ENCODE data around the gene RASSF4.

The RASSF4 gene

DNA sequence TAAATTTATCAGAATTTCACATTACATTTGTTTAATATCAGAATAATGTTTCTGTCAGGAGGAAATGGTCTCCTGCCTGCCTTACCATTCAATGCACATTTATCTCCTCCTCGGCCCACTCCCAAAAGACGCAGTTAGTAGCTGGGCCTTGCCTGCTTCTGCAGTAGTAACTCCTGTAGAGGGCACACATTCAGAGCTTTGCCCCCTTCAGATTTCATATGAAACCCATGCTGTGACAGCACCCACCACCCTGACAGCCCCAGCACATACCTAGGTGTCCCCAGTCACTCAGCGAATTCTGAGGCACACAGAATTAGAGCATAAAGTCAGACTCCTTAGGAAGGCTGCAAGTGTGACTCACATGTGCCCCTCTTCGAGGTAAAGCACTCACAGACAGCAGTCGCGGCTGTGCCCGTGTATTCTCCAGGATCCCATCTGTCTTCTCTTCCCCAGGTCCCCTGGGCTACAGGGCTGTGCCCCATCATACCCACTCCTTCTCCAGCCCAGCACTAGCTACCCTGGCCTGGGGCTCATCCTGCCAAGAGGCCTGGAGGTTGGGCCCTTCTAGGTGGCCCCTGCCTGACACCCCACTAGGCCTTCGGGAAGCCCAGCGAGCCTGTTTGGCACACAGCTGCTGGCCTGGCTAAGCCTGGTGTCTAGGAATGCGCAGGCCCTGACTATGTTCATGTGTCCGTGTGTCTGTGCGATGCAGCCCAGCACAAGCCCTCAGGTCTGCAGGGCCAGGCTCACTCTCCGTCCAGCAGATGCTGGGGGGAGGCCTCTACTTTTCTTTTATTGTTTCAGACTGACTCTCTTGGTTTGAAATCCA, 23.7 kb downstream of the RASSF4 start:
- H3K27ac ChIP-seq, result no peak overlapping the region
- DNase-seq, result no peak
- TF ChIP-seq, protein P1, sequence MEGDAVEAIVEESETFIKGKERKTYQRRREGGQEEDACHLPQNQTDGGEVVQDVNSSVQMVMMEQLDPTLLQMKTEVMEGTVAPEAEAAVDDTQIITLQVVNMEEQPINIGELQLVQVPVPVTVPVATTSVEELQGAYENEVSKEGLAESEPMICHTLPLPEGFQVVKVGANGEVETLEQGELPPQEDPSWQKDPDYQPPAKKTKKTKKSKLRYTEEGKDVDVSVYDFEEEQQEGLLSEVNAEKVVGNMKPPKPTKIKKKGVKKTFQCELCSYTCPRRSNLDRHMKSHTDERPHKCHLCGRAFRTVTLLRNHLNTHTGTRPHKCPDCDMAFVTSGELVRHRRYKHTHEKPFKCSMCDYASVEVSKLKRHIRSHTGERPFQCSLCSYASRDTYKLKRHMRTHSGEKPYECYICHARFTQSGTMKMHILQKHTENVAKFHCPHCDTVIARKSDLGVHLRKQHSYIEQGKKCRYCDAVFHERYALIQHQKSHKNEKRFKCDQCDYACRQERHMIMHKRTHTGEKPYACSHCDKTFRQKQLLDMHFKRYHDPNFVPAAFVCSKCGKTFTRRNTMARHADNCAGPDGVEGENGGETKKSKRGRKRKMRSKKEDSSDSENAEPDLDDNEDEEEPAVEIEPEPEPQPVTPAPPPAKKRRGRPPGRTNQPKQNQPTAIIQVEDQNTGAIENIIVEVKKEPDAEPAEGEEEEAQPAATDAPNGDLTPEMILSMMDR (IDR thresholded peaks at IDR 0.05; ENCODE audit: low read depth, low read length, missing control alignments), result no peak
- in situ Hi-C loops (cut with HindIII; ENCODE audit: low pct_ligation_motif_present, low sequenced_read_pairs), result no loop called here
- no peaks in the 10 kb centered on the region for H3K36me3 ChIP-seq (replicated peaks)
- no peaks in the 10 kb centered on the region for H3K27me3 ChIP-seq (replicated peaks)
- H3K4me3 ChIP-seq (ENCODE audit: low read depth, low read length), result no peak overlapping the region

DNA sequence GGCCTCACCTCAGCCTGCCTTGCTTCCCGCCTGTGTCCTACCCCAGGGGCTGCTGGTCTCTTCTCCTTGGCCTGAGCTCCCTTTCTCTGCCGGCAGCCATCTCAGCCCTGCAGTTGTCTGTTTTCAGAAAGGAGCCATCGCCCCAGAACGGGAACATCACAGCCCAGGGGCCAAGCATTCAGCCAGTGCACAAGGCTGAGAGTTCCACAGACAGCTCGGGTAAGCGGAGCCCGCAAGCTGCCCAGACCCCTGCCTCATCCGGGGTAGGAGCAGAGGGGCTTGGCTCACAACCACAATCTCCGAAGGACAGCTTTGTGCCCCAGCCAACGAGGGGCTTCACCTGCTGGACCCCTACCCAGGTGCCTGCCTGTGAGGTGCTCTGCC, 24.3 kb downstream of the RASSF4 start:
- Histone ChIP-seq H3K27me3 (replicated peaks) (no peaks in the 10 kb centered on the region), H3K36me3 (replicated peaks) (no peaks in the 10 kb centered on the region), H3K4me3 (ENCODE audit: low read depth, low read length) (no peak overlapping the region), H3K27ac (no peak overlapping the region)
- TF ChIP-seq, protein P1 (IDR thresholded peaks at IDR 0.05; ENCODE audit: low read depth, low read length, missing control alignments), result no peak
- in situ Hi-C loops (cut with HindIII; ENCODE audit: low pct_ligation_motif_present, low sequenced_read_pairs), result no loop called here
- DNase-seq, result no peak

DNA sequence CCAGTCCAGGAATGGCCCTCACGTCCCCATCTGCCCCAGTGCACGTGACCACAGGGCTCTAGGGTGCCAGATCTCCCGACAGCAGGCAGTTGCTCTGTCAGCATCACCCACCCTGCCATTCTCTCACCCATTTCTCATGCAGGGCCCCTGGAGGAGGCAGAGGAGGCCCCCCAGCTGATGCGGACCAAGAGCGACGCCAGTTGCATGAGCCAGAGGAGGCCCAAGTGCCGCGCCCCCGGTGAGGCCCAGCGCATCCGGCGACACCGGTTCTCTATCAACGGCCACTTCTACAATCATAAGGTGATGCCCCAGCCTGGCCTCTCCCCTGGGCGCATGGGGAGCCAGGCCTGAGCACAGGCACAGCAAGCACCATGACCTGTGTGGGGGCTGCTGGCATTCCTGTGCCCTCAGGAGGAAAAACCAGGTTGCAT, 25.1 kb downstream of the RASSF4 start:
- H3K27me3 ChIP-seq (replicated peaks), result no peaks in the 10 kb centered on the region
- TF ChIP-seq, protein P1 (IDR thresholded peaks at IDR 0.05; ENCODE audit: low read depth, low read length, missing control alignments), result no peak
- H3K27ac ChIP-seq, result no peak overlapping the region
- no peaks in the 10 kb centered on the region for H3K36me3 ChIP-seq (replicated peaks)
- in situ Hi-C loops (cut with HindIII; ENCODE audit: low pct_ligation_motif_present, low sequenced_read_pairs), result no loop called here
- no peak overlapping the region for H3K4me3 ChIP-seq (ENCODE audit: low read depth, low read length)
- no peak for DNase-seq

DNA sequence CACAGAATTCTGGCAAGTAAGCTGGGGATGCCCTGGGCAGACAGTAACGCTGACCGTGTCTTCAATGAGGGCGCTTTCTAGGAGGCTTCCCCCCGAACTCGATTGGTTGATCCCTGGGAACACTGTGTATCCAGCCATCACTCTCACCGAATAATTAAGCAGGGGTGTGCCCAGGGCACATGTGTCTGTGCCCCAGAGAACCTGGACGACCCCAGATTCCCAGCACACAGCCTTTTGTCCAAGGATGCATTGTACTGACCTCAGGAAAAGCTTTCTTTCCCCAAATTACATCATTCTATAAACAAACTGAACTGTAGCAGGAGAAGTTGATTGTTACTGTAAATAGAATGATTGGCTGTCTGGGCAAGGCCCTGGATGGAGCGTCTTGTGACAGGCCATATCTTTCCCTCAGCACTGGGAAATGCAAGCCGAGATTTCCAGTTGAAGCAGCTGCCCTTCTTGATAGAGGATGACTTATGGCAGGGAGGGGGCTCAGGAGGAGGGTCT, 25.6 kb downstream of the RASSF4 start:
- no peak overlapping the region for H3K27ac ChIP-seq
- in situ Hi-C loops (cut with HindIII; ENCODE audit: low pct_ligation_motif_present, low sequenced_read_pairs), result no loop called here
- H3K27me3 ChIP-seq (replicated peaks), result no peaks in the 10 kb centered on the region
- TF ChIP-seq, protein P1 (IDR thresholded peaks at IDR 0.05; ENCODE audit: low read depth, low read length, missing control alignments), result no peak
- no peak overlapping the region for H3K4me3 ChIP-seq (ENCODE audit: low read depth, low read length)
- DNase-seq, result peak; percentile 31
- H3K36me3 ChIP-seq (replicated peaks), result no peaks in the 10 kb centered on the region

DNA sequence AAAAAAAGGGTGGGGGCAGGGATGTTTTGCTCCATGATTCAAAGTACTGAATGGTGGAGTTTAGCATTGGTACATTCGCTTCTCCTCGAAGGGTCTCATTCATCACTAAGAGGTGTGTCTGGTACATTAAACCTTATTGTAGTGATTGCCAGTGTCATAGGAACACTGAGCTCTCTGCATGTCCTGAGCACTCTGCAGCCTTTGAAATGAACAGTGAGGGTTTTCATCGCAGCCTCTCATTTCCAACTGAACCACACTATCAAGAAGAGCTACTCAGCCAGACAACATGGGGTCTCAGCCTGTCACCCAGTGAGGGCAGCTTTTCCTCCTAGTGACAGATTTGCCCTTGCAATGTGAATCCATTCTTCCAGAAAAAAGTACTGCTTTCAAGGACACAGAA, 26.6 kb downstream of the RASSF4 start:
- in situ Hi-C loops (cut with HindIII; ENCODE audit: low pct_ligation_motif_present, low sequenced_read_pairs), result no loop called here
- Histone ChIP-seq H3K4me3 (ENCODE audit: low read depth, low read length) (no peak overlapping the region), H3K36me3 (replicated peaks) (no peaks in the 10 kb centered on the region), H3K27ac (no peak overlapping the region), H3K27me3 (replicated peaks) (no peaks in the 10 kb centered on the region)
- no peak for DNase-seq
- TF ChIP-seq, protein P1 (IDR thresholded peaks at IDR 0.05; ENCODE audit: low read depth, low read length, missing control alignments), result no peak
